Naive thymus-derived CD8-positive, alpha-beta T cell (primary cell): ENCODE measurements around the gene RAB29. TPM values are rescaled to one million over a fixed set of nuclear protein-coding genes. Genes with fewer than 3 reads are reported as not detected.
"Not testable (repeated sequence)": the region's sequence is repeated elsewhere in the genome, so short reads cannot be mapped to it uniquely, and the experiment has no call there.

Experiments
- ATAC-seq, 2 donors: fragments of 150-1000 bp; cut with Tn5 transposase in 1 of 2; sonication (Bioruptor Pico), chemical (Tn5 transposase) in 1 of 2; 1 replicate in 1 of 2; 2 replicates in 1 of 2; pipeline ENCODE4 v1.10.0; 2021; ENCODE audit warnings: mild to moderate bottlenecking in 2 of 2, moderate library complexity in 2 of 2
- POLR2A ChIA-PET: fragments of 350-600 bp; sonication (Branson Sonifier 250); formaldehyde crosslinking; loops from one replicate; lab custom pipeline; 2021; ENCODE audit warnings: antibody characterized with exemption; lab: Charles Lee
- DNase-seq, 10 donors: peaks; one replicate each; pipeline versions ENCODE4 v3.0.0 to v3.0.0-alpha.2; 2020 to 2022
- H3K27ac Mint-ChIP-seq, 10 donors: one replicate each; pipeline ENCODE4 v1.8.0; 2020 to 2022; ENCODE audit warnings: mild to moderate bottlenecking in 10 of 10, mixed read lengths in 10 of 10, moderate library complexity in 4 of 10, inconsistent platforms in 1 of 10
- H3K27me3 Mint-ChIP-seq, 5 donors: one replicate each; pipeline ENCODE4 v1.8.0; 2021 to 2022; ENCODE audit warnings: mixed read lengths in 5 of 5
- H3K36me3 Mint-ChIP-seq, 3 donors: one replicate each; pipeline ENCODE4 v1.8.0; 2020 to 2022; ENCODE audit warnings: mixed read lengths in 3 of 3, mild to moderate bottlenecking in 2 of 3, inconsistent platforms in 1 of 3
- H3K4me1 Mint-ChIP-seq, 4 donors: one replicate each; pipeline ENCODE4 v1.8.0; 2021 to 2022; ENCODE audit warnings: mixed read lengths in 4 of 4
- H3K4me3 Mint-ChIP-seq, 10 donors: one replicate each; pipeline ENCODE4 v1.8.0; 2020 to 2022; ENCODE audit warnings: mild to moderate bottlenecking in 10 of 10, mixed read lengths in 10 of 10, moderate library complexity in 6 of 10, inconsistent platforms in 1 of 10
- H3K9me3 Mint-ChIP-seq, 9 donors: one replicate each; pipeline ENCODE4 v1.8.0; 2020 to 2022; ENCODE audit warnings: mixed read lengths in 9 of 9, mild to moderate bottlenecking in 3 of 9, inconsistent platforms in 1 of 9, moderate library complexity in 1 of 9
- polyA plus RNA-seq, 3 donors: library from polyadenylated mRNA; unstranded; fragments of 300-500 nt; fragmentation: Illumina TruSeq; gene quantifications; one replicate each; pipeline ENCODE4 v1.2.3, GENCODE V29; 2021
- total RNA-seq, 8 experiments: library from RNA in 2 of 8; stranded (reverse) in 2 of 8; gene quantifications; one replicate each; pipeline ENCODE4 v1.2.3 and lab custom pipeline; 2021 to 2026

The RAB29 gene
- total and polyA plus RNA-seq, 5 experiments from 2014 or later = 50.2 to 113 (median 71.3) TPM

- Mint-ChIP-seq H3K4me1 (peaks cover 17 to 70% (median 58%) of the 10 kb centered on the region in 4 donors), H3K9me3 (no peaks in the 10 kb centered on the region), H3K4me3 (peak overlapping the region in 2 of 10 donors; percentile 2 to 34), H3K27me3 (no peaks in the 10 kb centered on the region), H3K27ac (peak overlapping the region in 3 of 10 donors; percentile 9 to 61 (median 22)), H3K36me3 (peaks cover 0 to 28% (median 0%) of the 10 kb centered on the region in 3 donors)
- POLR2A ChIA-PET = interaction anchor here (0.6 kb wide), 2 partner anchors 74 to 76 kb away, joined by 3 read pairs; no protein-coding TSS in a partner anchor
- DNase-seq (no peak), ATAC-seq (no peak)
Measured at GRCh38 chr1:205741681-205742080, 33.6 kb downstream of the RAB29 start.

- H3K4me3 Mint-ChIP-seq = no peak overlapping the region
- H3K27me3 Mint-ChIP-seq = no peaks in the 10 kb centered on the region
- DNase-seq (no peak), ATAC-seq (no peak)
- H3K27ac Mint-ChIP-seq = peak overlapping the region in 7 of 10 donors; percentile 17 to 72 (median 26)
- H3K9me3 Mint-ChIP-seq = no peaks in the 10 kb centered on the region
- peaks cover 0 to 38% (median 0%) of the 10 kb centered on the region in 3 donors for H3K36me3 Mint-ChIP-seq
- POLR2A ChIA-PET = interaction anchor here (0.7 to 1.4 kb wide), 2 partner anchors 10 to 678 kb away, joined by 5 to 9 read pairs; partner anchors contain the start of gene NUCKS1
- H3K4me1 Mint-ChIP-seq = peaks cover 14 to 61% (median 51%) of the 10 kb centered on the region in 4 donors
Measured at GRCh38 chr1:205739348-205740160, 35.7 kb downstream of the RAB29 start.

GRCh38 chr1:205735218-205735617, 40.1 kb downstream of the RAB29 start:
- H3K36me3 Mint-ChIP-seq = peaks cover 0 to 46% (median 1%) of the 10 kb centered on the region in 3 donors
- POLR2A ChIA-PET = no interaction called here
- peaks cover 20 to 64% (median 56%) of the 10 kb centered on the region in 4 donors for H3K4me1 Mint-ChIP-seq
- no peaks in the 10 kb centered on the region for H3K9me3 Mint-ChIP-seq
- no peak for ATAC-seq
- H3K4me3 Mint-ChIP-seq = no peak overlapping the region
- peak overlapping the region in 2 of 10 donors; percentile 34 to 45 for H3K27ac Mint-ChIP-seq
- H3K27me3 Mint-ChIP-seq = no peaks in the 10 kb centered on the region
- DNase-seq = no peak

DNA sequence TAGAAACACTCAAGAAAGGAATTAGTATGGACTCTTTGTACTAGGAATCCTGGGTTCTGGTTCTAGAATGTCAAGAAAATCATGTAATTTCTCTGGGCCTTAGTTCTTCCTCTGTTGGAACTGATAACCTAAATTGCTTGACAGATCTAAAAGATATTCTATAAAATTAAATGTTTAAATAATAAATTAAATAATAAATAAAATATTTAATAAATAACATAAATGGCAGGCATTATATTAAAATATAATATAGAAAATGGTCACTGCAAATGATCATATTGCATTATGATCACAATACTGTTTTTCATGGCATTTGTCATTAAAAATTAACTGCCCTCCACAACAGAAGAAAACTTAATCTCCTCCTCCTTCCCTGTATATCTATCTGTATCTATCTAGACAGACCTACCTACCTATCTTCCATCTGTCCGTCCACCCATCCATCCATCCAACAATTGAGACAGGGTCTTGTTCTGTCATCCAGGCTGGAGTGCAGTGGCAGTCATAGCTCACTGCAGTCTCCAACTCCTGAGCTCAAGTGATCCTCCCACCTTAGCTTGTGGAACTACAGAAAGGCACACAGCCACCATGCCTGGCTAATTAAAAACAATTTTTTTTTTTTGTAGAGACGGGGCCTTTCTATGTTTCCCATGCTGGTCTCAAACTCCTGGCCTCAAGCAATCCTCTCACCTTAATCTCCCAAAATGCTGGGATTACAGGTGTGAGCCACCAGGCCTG, 41.7 kb downstream of the RAB29 start:
- peaks cover 16 to 54% (median 51%) of the 10 kb centered on the region in 4 donors for H3K4me1 Mint-ChIP-seq
- POLR2A ChIA-PET = interaction anchor here (0.7 to 2.1 kb wide), 2 partner anchors 15 to 103 kb away, joined by 4 to 8 read pairs; partner anchors contain the start of gene NUCKS1

DNA sequence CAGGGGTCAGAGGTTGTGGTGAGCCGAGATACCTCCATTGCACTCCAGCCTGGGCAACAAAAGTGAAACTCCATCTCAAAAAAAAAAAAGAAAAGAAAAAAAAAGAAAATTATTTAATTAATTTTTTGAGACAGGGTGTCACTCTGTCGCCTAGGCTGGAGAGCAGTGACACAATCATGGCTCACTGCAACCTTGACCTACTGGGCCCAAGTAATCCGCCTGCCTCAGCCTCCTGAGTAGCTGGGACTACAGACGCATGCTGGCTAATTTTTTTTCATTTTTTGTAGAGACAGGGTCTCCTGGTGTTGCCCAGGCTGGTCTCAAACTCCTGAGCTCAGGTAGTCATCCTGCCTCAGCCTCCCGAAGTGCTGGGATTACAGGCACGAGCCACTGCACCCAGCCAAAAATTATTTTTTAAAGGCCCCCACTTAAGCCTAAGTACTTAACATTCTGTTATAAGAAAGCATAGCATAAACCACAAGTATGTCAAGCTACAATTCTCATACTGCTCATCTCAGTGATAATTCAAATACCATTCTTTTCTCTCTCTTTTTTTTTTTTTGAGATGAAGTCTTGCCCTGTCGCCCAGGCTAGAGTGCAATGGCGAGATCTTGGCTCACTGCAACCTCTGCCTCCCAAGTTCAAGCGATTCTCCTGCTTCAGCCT, 45.2 kb downstream of the RAB29 start:
- ATAC-seq (no peak), DNase-seq (no peak)
- no peaks in the 10 kb centered on the region for H3K27me3 Mint-ChIP-seq
- POLR2A ChIA-PET = interaction anchor here (0.7 to 1.1 kb wide), 2 partner anchors 19 to 43 kb away, joined by 3 to 4 read pairs; no protein-coding TSS in a partner anchor
- H3K36me3 Mint-ChIP-seq = peaks cover 0 to 62% (median 3%) of the 10 kb centered on the region in 3 donors
- no peak overlapping the region for H3K4me3 Mint-ChIP-seq
- H3K9me3 Mint-ChIP-seq = no peaks in the 10 kb centered on the region
- H3K4me1 Mint-ChIP-seq = peaks cover 16 to 55% (median 42%) of the 10 kb centered on the region in 4 donors
- H3K27ac Mint-ChIP-seq = peak overlapping the region in 6 of 10 donors; percentile 27 to 78 (median 36)

More for the DNA sequence above, 41.7 kb downstream of the RAB29 start:
- H3K27me3 Mint-ChIP-seq = no peaks in the 10 kb centered on the region
- H3K4me3 Mint-ChIP-seq = peak overlapping the region in 1 of 10 donors; percentile 14
- ATAC-seq = peak in 1 of 2 donors; percentile 18
- H3K36me3 Mint-ChIP-seq = peaks cover 0 to 47% (median 1%) of the 10 kb centered on the region in 3 donors
- H3K27ac Mint-ChIP-seq = peak overlapping the region in 6 of 10 donors; percentile 2 to 73 (median 20)
- DNase-seq = no peak
- H3K9me3 Mint-ChIP-seq = no peaks in the 10 kb centered on the region

GRCh38 chr1:205726619-205727125, 48.6 kb downstream of the RAB29 start:
- H3K4me3 Mint-ChIP-seq = no peak overlapping the region

DNA sequence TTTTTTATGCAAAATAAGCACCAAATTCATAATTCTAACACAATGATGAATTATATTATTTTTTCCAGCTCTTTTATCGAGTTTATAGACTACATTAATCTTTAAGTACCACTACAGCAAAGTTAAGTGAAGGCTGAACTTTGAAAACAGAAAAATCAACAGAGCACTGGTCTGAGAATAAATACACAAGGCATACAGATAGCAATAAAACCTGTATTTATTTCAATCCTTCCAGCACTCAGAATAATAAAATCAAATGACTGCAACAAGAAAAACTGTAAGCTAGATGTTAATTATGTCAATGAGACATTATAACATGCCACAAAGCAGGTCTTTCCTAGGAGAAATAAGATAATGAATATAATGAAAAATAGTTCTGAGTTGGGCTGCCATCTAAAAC, 49.8 kb downstream of the RAB29 start:
- H3K27ac Mint-ChIP-seq = peak overlapping the region in 2 of 10 donors; percentile 7 to 57
- no peak overlapping the region for H3K4me3 Mint-ChIP-seq
- no peak for DNase-seq
- H3K9me3 Mint-ChIP-seq = no peaks in the 10 kb centered on the region
- peaks cover 10 to 37% (median 19%) of the 10 kb centered on the region in 4 donors for H3K4me1 Mint-ChIP-seq
- ATAC-seq = no peak
- H3K27me3 Mint-ChIP-seq = no peaks in the 10 kb centered on the region
- peaks cover 0 to 88% (median 14%) of the 10 kb centered on the region in 3 donors for H3K36me3 Mint-ChIP-seq
- POLR2A ChIA-PET = interaction anchor here (2.4 kb wide), 1 partner anchor 24 kb away, joined by 7 read pairs; the partner anchor contains the start of gene NUCKS1

More at GRCh38 chr1:205726619-205727125, 48.6 kb downstream of the RAB29 start:
- Mint-ChIP-seq H3K4me1 (peaks cover 10 to 44% (median 28%) of the 10 kb centered on the region in 4 donors), H3K9me3 (no peaks in the 10 kb centered on the region), H3K27ac (peak overlapping the region in 2 of 10 donors; percentile 12 to 22), H3K36me3 (peaks cover 0 to 87% (median 6%) of the 10 kb centered on the region in 3 donors), H3K27me3 (no peaks in the 10 kb centered on the region)
- DNase-seq (no peak), ATAC-seq (no peak)
- POLR2A ChIA-PET = no interaction called here

GRCh38 chr1:205720740-205721139, 54.5 kb downstream of the RAB29 start:
- ATAC-seq, POLR2A ChIA-PET, DNase-seq, H3K27me3 Mint-ChIP-seq, H3K9me3 Mint-ChIP-seq, H3K4me3 Mint-ChIP-seq: not testable (repeated sequence)
- H3K4me1 Mint-ChIP-seq = peaks cover 6 to 22% (median 14%) of the 10 kb centered on the region in 4 donors
- H3K36me3 Mint-ChIP-seq = peaks cover 13 to 96% (median 32%) of the 10 kb centered on the region in 3 donors
- peak overlapping the region in 2 of 10 donors; percentile 65 to 76 for H3K27ac Mint-ChIP-seq

GRCh38 chr1:205719762-205720161, 55.5 kb downstream of the RAB29 start:
- Mint-ChIP-seq H3K4me3 (no peak overlapping the region), H3K27me3 (no peaks in the 10 kb centered on the region), H3K36me3 (peaks cover 13 to 95% (median 29%) of the 10 kb centered on the region in 3 donors), H3K9me3 (no peaks in the 10 kb centered on the region), H3K4me1 (peaks cover 12 to 25% (median 16%) of the 10 kb centered on the region in 4 donors), H3K27ac (peak overlapping the region in 5 of 10 donors; percentile 3 to 35 (median 26))
- DNase-seq (no peak), ATAC-seq (no peak)
- POLR2A ChIA-PET = no interaction called here

- no peak overlapping the region for H3K4me3 Mint-ChIP-seq
- H3K27ac Mint-ChIP-seq = peak overlapping the region in 4 of 10 donors; percentile 3 to 53 (median 42)
- H3K36me3 Mint-ChIP-seq = peaks cover 13 to 89% (median 29%) of the 10 kb centered on the region in 3 donors
- no peak for DNase-seq
- POLR2A ChIA-PET = no interaction called here
- peaks cover 12 to 25% (median 16%) of the 10 kb centered on the region in 4 donors for H3K4me1 Mint-ChIP-seq
- no peak for ATAC-seq
- H3K9me3 Mint-ChIP-seq = no peaks in the 10 kb centered on the region
- H3K27me3 Mint-ChIP-seq = no peaks in the 10 kb centered on the region
Measured at GRCh38 chr1:205719015-205719414, 56.3 kb downstream of the RAB29 start.
